ENCODE results near the gene COL6A3.

COL6A3 gene

DNA sequence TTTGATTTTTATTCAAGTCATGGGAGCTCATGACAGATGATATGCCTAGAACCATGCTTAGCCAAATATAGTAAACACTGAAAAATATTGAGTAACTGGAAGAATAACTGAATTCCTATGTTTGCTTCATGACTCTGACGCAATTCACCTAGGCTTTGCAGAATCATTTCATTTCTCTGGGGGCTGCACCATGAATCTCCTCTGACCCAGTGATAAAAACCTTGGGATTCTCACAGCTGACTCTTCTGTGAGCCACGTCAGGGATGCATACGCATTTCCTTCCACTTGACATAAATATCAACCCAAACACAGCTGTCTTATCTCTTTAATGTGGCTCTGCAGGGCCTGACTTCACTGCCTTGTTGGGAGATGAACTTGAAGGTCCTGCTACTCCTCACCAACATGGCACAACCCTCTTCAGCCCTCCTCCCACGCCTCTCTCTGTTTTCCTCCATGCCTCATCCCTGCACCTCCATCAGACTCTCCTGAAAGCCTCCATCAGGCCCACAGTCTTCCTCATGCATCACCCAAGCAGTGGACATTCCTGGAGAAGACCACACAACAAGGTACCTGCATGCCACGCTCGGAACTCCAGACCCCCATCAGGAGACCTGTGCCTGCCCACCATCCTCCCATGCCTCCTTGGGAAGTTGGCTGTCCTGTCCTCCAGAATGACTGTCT lies 29.8 kb downstream of the COL6A3 start:
- DNase-seq (ENCODE audit: low spot score): no peak

DNA sequence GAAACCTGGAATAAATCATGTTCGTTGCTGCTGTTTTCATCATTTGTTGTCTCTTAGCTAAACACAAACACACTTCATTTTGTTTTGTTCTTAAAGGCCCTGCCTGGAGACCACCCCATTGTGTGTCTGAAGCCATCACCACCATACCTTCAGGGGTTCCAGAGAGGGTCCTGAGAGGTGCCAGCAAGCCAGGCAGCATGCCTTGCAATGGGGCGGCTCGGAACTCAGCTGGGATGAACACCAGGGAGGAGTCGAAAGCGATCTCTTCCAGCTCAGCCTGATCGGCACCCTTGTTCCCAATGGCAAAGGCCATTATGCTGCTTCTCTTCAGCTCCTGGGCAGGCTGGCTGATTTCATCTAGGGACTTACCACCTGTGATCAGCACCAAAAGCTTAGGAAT lies 33.2 kb downstream of the COL6A3 start:
- no peak for DNase-seq (ENCODE audit: low spot score)

DNA sequence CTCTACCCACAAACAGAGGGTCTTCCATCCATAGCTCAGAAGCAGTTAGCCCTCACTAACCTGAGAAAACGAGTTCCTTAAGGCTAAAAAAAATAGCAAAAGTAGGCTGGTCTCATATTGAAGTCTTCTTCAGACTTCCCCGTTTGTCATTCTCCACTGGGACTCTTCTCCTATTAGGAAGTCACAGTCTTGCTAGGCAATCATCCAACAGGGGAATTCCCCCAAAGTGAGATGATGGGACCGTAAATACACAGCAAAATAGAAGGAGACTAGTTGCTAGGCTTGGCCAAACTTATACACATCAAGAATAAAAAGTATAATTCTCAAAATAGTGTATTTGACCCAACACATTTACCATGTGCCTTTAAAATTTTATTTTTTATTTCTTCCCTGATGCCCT lies 34.3 kb downstream of the COL6A3 start:
- no peak for DNase-seq (ENCODE audit: low spot score)

DNA sequence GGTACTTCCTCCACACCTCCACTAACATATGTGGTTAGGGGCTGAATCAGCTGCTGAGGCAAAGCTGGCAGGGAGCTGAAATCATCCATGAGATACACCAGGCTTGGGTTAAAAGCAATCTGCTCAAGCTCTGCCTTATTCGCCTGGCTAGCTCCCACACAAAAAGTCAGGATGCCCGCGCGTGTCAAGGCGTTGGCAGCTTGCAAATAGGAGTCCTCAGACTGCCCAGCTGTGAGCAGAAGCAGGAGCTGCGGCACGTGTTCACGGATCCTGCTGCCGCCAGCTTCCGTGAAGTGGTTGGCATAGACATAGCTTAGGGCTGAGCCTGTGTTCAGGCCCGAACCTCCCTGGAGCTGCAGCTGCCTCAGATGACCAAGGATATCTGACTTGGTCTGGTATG lies 35.3 kb downstream of the COL6A3 start:
- DNase-seq (ENCODE audit: low spot score): no peak

DNA sequence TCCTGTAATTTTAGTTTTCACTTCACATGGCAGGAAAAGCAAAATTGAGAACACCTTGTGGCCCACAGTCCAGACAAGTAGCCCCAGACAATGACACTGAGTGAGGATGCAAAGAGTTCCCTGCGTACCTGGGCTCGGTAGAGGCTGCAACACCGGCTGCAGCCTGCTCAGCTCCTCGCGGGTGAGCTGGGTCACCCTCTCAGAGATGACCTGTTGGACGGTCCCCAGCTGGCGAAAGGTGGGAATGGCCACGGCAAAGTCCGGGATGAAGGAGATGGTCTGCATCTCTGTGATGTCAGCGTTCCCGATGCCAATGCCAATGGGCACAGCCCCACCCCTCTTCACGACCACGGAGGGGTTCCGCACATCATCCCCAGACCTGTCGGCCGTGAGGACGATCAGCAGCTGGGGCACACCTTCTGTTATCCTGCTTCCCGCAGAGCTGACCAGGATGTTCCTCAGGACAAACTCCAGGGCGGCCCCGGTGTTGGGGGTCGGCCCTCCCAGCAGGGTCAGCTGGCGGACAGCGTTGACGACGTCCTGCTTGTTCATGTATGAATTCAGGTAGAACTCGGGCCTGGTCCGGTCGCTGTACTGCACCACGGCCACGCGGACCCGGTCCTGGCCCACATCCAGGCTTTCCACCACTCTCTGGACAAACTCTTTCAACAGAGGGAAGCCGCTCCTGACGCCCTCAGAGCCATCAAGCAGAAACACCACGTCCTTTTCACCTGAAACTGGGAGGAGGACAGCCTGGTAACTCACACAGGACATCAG lies 39.5 kb downstream of the COL6A3 start:
- no peak for DNase-seq (ENCODE audit: low spot score)

DNA sequence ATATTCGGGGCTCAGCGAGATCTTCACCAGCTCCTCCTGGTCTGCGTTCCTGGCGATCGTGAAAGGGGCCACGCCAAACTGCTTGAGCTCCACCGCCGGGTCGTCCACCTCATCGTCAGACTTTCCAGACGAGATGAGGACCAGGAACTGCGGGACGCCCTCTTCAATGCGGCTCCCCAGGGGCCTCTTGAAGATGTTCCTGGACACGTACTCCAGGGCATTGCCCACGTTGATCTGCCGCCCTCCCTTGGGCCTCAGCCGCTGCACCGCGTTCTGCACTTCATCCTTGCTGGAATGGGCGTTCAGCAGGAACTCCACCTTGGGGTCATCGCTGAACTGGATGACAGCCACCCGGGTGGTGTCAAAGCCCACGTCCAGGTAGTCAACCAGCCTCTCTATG lies 42.1 kb downstream of the COL6A3 start:
- no peak for DNase-seq (ENCODE audit: low spot score)

DNA sequence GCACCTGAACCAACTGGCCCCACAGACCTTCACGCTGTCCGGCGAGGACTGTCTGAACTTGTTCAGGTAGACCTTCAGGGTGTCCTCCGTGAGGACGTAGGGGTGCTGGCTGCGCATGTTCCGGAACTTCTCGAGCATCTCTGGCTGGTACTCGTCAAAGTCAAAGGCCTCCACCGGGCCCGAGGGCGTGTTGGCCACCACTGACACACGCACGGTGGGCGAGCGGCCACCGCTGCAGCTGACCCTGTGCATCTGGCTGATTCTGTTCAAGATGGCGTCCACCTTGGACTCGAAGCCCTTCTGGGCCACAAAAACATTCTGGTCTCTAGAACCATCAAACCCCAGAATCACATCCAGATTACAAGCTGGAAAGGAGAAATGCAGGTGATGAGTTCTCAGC lies 48.3 kb downstream of the COL6A3 start:
- no peak for DNase-seq (ENCODE audit: low spot score)

DNA sequence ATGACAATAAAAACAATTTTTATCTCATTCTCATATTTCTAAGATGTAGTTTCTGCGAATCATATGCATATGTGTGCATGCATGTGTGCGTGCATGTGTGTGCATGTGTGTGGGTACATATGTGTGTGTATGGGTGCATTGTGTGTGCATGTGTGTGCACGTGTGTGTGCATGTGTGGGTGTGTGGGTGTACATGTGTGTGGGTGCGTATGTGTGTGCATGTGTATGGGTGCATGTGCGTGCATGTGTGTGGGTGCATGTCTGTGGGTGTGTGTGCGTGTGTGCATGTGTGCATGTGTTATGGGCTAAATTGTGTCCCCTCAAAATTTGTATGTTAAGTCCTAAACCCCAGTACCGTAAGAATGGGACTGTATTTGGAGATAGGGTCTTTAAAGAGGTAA lies 49.3 kb downstream of the COL6A3 start:
- DNase-seq (ENCODE audit: low spot score): no peak

DNA sequence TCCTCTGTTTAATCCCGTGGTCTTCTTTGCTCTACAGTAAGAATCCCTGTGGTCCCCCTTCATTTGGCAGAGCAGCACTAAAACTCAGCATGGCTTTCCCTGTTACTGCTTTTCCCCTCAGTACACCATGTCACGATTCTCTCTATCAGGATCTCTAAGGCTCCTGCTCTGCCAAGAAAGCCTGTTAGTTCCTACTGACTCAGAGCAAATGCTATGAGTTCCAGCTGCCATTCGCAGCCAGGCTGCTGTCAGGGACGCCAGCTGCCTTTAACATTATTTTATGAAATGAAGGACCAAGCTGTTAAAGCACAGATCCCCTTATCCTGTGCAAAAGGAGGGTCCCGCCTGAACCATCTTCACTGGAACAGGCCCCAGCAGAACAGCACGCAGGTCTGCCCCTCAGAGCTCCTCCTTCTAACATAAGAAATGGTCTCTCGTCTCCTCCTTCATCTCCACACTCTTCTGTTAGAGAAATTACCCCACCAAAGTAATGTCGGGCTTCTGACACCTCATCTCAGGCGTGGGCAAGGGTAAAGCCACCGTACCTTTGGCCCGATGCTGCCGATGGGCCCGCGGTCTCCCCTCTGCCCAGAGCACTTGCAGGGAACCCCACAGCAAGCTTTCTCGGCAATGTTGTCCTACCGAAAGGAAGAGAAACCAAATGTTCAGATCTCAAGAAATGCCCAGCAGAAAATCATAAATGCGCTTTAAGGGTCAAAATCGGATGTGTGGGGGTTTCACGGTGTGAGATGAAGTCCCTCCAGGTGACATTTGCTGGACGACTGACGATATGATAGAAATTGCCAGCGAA lies 52.6 kb downstream of the COL6A3 start:
- peak; percentile 58 for DNase-seq (ENCODE audit: low spot score)

DNA sequence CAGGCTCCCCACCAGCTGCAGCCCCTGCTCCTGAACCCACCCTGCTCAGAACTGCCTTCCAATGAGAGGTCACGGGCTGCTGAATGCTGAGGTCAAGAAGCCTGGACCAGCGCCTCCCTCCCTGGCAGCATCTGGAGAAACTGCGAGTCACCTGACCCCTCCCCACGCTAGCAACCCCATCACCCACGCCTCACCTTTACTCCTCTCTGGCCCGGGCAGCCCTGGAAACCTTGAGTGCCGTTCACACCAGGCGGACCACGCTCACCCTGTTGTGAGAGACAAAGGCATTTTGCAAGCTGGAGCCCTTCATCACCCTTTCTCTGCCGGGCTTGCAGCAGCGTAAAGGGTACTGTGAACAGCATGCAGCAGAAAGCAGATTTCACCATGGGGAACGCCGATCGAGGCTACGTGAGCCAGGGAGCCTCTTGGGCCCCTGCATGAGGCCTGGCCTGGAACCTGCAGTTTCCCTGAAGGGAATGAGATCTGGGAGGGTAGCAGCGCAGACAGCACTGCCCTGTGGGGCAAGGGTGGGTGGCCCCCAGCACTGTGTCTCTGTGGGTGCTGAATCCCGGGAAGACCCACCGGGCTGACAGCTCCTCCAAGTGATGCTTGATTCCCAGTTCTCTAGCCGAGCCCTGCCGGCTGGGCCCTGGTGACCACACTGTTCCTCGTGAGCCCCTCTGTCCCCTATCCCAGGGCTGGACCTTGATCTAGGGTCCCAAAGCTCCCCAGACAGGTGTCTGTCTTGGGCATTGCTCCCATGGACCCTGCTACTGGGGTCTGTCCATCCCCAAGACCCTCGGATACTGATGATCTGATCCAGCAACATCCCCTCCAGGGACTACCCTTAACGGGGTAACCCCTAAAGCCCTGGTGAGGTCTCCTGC lies 53.8 kb downstream of the COL6A3 start:
- DNase-seq (ENCODE audit: low spot score): peak; percentile 63

DNA sequence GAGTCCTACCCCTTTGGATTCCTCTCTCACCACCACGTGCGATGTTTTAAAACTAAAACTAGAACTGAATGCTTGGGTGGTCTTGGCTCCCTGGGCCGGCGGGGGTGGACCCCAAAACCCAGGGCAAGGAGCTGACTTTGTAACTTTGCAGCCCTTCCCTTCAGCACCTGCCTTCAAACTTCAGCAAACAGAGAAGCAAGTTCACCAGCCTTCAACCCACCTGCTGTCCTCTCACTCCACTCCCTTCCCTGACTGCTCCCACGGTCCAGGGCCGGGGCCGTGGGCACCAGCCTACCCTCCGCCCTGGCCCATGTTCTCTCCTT lies 54.5 kb downstream of the COL6A3 start:
- peak; percentile 60 for DNase-seq (ENCODE audit: low spot score)

DNA sequence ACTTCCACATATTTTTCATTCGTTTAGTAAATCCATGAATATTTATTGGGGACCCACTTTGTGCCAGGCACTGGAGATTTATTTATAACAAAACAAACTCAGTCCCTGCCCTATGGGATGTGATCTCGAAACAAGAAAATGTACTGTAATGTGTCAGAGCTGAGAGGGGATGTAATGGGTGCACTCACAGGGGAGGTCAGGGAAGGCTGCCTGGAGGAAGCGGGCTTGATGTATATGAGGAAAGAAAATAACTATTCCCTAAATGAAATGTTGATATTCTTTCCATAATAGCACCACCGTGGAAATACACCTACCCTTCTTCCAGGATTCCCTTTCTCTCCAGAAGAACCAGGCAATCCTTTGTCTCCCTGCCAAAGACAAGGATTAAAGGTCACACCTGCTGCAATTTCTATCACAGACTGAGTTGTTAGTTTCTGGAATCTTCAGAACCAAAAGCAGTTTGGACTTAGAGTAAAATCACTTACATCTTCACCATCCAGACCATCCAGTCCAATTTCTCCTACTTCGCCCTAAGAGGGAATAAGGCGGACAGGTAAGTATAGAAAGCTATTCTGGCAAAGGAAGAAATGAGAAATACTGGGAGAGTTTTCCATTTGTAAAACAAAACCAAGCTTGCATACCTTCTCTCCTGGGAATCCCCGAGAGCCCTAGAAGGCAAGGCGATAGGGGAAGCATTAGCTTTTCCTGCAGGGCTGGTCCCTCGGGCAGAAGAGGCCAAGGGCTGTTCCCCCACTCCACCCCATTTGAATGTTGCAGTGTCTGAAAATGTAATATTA lies 55.0 kb downstream of the COL6A3 start:
- peak; percentile 2 for DNase-seq (ENCODE audit: low spot score)

DNA sequence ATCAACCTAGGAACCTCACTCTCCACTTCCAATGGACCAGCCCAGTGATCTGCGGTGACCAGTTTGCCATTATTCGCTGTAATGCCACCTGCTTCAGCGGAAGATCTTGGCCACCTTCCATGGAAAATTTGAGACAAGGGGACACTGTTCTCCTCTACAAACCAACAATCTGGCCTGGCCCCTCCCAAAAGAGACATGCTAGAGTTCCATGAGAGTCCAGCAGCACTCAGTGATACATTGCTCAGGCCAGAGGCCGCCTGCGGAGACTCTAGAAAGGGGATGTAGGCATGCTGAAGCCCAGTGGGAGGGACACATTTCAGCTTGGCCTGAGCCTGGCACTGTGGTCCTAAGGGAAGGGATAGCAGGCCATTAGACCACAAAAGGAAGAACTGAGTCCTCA lies 58.3 kb downstream of the COL6A3 start:
- peak; percentile 23 for DNase-seq (ENCODE audit: low spot score)

DNA sequence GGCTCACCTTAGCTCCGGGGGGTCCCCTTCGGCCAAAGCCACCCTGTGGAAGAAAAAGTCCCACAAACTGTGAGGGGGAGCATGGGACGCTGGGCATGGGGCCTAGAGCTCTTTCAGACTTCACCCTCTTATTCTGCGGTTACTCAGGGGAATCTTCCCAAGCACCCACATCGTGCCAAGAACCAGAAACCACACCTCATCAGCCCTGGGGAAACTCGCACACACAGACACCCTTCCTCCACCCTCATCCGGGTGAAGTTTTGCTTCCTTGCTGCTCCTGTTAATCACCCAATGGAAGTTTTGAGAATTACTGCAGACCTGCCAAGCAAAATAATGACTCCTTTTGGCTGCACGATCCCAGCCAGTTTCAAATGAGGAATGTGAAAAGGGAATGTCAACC lies 59.1 kb downstream of the COL6A3 start:
- peak; percentile 57 for DNase-seq (ENCODE audit: low spot score)

DNA sequence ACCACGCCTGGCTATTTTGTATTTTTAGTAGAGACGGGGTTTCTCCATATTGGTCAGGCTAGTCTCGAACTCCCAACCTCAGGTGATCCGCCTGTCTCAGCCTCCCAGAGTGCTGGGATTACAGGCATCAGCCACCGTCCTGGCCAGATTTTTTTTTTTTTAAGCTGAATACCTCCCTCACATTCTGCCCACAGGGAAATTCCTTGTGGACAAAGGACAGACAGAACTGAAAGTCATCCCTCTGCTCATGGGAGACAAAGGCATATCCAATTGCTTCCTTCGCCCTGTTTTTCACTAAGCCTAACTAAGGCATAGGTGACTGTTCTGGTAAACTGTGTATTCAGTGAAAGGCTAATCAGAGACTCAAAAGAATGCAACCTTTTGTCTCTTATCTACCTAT lies 59.8 kb downstream of the COL6A3 start:
- DNase-seq (ENCODE audit: low spot score): peak; percentile 11

DNA sequence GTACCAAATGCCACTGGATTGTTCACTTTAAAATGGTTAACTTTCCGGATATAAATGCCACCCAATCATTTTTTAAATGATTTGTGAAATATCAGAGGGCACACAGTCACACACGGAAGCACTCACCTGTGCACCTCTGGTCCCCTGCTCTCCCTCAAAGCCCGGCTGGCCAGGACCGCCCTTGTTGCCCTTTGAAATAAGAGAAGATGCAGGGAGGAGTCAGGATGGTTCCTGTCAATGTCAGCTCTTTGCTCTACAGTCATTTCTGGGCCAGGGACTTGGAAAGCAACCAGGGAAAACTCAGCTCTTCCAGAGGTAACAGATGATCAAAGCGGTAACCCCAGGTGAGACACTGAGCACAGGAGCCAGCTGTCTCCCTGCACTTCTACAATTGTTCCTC lies 60.7 kb downstream of the COL6A3 start:
- peak; percentile 42 for DNase-seq (ENCODE audit: low spot score)

DNA sequence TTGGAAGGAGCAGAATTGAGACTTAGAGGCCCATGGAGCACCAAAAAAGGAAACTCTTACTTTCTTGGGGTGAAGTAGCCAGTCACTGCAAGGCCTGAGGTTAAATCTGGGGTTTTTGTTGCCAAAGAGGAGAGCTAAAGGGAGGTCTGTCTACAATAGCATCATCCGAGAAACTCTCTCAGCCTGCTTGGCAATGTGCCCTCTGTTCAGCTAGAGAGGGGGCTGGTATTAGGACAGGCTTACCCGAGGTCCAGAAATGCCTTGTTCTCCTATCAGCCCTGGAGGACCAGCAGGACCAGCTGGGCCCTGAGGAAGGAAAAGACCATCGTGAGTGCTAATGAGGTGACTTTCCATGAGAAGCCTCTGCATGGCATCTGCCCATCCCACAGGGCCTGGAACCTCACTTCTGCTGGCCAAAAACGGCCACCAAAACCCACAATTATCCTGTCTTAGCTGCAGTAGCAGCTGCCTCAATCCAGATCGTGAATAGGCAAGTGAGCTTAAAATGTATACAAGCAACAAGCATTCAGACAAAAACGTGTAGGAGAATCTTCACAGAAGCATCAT lies 61.6 kb downstream of the COL6A3 start:
- peak; percentile 45 for DNase-seq (ENCODE audit: low spot score)

DNA sequence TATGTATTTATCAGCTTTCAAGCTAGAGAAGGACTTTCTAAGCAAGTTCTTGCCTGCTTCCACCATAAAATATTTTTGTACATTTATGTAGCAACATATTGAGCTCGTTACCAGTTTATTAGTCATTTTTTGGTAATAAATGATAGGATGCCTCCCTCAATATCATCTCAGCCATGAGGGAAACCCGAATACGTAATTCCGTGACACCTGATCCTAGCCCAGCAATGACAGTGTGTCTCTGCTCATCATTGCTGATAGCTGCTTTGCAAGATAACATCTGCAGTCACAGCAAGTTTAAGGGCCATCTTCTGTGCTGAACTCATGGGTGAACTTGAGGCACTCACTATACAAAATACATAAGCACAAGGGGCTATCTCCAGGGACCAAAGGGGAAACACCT lies 62.2 kb downstream of the COL6A3 start:
- no peak for DNase-seq (ENCODE audit: low spot score)

DNA sequence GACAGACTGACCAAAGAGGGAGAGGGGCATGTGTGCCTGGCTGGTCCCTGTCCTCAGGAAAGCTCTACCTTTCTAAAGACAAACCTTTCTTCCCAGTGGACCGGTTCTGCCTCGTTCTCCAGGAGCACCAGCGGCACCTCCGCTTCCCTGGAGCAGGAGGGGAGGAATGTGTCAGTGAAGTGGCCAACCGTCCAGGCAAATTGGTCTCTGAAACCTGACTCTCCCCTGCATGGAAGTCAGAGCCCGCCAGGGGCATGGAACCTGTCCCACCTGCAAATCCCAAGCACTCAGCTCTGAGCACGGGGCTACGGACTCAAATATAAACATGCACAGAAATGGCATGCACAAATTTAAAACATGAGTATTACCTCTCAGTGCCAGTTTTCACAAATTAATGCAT lies 62.9 kb downstream of the COL6A3 start:
- DNase-seq (ENCODE audit: low spot score): peak; percentile 28

DNA sequence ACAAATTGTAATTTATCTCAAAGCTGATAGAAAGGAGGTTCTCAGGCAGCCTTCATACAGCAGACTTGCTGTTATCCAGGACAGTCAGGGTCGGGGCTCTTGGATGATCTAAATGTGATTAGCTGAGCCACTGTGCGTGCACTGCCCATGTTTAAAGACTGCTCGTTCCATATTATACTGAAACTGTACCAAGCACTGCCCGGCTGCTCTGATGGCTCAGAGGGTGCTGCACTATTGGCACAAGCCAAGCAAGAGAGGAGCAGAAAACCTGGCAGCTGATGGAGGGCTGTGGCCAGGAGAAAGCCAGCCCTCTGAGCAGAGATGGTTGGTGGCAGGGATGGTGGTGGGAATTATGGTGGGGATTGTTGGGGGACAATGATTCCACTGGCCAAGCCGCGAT lies 63.4 kb downstream of the COL6A3 start:
- DNase-seq (ENCODE audit: low spot score): peak; percentile 34

DNA sequence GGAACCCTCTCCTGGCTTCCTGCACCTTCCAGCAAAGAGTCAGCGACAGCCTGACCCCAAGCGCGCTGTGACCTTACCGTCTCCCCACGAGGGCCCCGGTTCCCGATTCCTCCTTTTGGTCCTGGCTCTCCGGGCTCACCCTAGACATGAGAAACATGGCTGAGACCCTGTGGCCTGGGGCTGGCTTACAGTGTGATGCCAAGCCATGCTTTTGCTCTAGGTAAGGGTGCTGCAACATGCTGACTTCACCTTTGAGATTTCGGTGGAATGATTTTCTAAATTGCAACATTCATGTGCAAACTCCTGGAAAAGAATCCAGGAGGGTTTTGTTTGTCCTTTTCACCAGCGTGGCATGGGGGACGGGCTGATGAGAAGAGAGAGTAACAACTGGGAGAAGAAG lies 63.9 kb downstream of the COL6A3 start:
- peak; percentile 50 for DNase-seq (ENCODE audit: low spot score)
